LNCAP (cell line): ENCODE data around the gene MYO9B.

ENCODE experiments used
- CTCF ChIP-seq: fragments of 450-650 bp; IDR thresholded peaks from 2 replicates; pipeline ENCODE4 v1.5.1; 2017; ENCODE audit warnings: mild to moderate bottlenecking

The MYO9B gene

DNA sequence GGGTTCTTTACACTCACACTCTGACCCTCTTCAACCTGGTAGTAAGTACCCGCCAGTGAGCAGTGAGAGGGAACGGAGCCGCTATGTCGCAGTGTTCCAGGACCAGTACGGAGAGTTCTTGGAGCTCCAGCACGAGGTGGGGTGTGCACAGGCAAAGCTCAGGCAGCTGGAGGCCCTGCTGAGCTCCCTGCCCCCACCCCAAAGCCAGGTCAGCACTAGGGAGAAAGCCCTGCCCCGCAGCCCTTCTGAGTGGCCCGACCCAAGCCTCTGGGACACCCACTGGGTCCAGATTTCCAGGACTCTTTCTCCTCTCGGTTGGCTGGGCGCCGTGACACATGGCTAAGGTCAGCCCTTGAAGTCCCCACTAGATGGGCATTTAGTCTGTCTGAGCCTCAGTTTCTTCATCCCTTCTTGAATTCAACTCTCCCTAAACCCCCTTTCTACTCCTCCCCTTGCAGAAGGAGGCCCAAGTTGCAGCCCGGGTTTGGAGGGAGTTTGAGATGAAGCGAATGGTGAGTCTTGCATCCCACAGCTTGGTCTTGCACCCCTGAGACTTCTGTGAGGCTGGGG is 152.3 kb downstream of the MYO9B start:
- no peak for TF ChIP-seq CTCF

DNA sequence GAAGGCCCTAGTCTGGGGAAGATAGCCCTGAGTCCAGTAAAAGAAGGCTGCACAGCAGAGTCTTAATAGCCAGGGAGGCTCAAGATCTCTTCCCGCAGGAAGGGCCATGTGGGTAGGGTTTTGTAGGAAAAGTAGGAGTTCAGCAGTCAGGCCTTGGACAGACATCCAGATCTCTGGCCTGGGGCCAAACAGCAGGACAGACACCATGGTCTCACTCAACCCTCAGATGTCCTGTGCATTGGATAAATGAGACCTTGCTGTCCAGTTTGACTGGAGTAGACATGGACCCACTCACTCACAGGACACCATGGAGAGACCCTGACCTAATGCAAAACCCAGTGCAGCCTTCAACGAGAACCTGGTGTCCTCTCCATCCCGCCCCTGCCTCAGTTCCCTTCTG is 154.3 kb downstream of the MYO9B start:
- no peak for TF ChIP-seq CTCF

GRCh38 chr19:17232258-17232657 is 156.7 kb downstream of the MYO9B start:
- no peak for TF ChIP-seq CTCF

- no peak for TF ChIP-seq CTCF
Measured at GRCh38 chr19:17234911-17235299, 159.3 kb downstream of the MYO9B start.

DNA sequence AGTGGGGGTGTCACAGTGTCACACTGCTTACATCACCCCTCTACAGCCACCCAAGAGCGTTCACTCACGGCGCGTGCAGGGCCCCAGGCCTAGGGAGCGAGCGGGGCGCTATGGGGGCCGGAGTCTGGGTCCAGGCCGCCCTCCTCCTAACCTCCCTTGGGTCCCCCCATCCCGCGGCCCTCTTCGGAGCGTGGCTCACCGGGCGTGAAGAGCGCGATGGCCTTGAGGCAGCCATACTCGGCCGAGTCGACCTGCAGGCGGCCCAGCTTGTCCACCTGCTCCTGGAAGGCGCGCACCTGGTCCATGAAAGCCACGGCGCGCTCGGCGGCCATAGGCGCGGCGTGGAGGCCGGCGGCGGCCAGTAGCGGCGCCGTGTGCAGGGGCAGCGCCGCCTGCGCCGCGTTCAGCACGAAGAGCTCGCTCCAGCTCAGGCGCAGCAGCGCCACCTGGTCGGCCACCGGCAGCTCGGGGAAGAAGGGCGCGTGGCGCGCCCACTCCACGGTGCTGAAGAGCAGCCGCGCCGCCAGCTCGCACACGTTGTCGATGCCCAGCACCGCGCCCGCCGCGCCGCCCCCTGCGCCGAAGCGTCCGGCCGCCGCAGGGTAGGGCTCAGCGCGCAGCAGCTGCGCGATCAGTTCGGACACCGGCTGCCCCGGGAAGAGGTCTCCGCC is 159.9 kb downstream of the MYO9B start:
- peak; percentile 53 for TF ChIP-seq CTCF

DNA sequence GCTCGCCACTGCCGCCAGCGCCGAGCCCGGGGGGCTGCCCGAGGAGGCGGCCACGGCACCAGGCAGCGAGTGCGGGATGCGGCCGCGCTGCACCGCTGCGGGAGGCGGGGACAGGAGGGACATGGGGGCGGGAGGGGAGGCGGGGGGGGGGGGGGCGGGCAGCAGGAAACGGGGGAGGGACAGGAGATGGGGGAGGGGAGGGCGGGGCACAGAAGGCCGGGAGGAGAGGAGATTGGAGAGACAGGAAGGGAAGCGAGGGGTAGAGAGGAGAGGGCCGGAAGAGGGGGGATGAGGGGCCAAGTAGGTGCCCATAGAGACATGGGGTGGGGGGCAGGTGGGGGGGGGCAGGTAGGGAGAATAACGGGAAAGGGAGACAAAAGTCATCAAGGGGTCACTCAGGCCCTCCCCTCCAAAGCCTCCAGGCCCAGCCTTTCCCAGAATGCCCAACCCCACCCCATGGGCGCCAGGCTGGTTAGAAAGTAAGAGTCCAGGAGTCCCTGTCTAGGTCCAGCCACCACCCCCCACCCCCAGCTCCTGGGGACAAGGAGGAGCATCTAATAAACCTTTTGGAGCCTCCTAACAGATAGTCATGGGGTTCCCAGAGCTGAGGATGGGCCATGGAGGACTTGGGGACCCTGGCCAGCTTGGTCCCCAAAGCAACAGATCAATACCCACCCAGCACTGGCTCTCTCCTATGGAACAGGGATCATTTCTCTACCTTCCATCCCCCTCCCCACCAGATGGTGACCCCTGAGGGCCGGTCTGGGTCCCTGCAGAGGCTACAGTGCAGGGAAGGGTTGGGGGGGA is 160.6 kb downstream of the MYO9B start:
- TF ChIP-seq CTCF = no peak

- TF ChIP-seq CTCF = no peak
Measured at GRCh38 chr19:17236811-17237543, 161.4 kb downstream of the MYO9B start.
